Stimulated activated CD8-positive, alpha-beta memory T cell treated with anti-CD3 and anti-CD28 coated beads, Interleukin-12 subunit alpha, Interleukin-12 subunit beta, amount 100 ng/mL, for 1 hour (primary cell): ENCODE results near the gene MYO7A.
"Not testable (repeated sequence)": the region's sequence is repeated elsewhere in the genome, so short reads cannot be mapped to it uniquely, and the experiment has no call there.

Source experiments
- DNase-seq: peaks from one replicate; pipeline ENCODE4 v3.0.0-alpha.2; 2020; ENCODE audit warnings: low read depth

MYO7A gene

GRCh38 chr11:77093056-77093891 lies 34.8 kb upstream of the MYO7A start:
- no peak for DNase-seq

GRCh38 chr11:77093987-77094840 lies 33.8 kb upstream of the MYO7A start:
- no peak for DNase-seq

- no peak for DNase-seq
These were observed 33.1 kb upstream of the MYO7A start for GRCh38 chr11:77094841-77095365.

- no peak for DNase-seq
These were observed 32.2 kb upstream of the MYO7A start for GRCh38 chr11:77095551-77096490.

GRCh38 chr11:77096591-77097019 lies 31.4 kb upstream of the MYO7A start:
- no peak for DNase-seq

GRCh38 chr11:77097180-77097579 lies 30.9 kb upstream of the MYO7A start:
- DNase-seq, result not testable (repeated sequence)

GRCh38 chr11:77100166-77101042 lies 27.6 kb upstream of the MYO7A start:
- DNase-seq, result no peak

GRCh38 chr11:77101043-77101537 lies 27.0 kb upstream of the MYO7A start:
- DNase-seq, result no peak

GRCh38 chr11:77102246-77103210 lies 25.5 kb upstream of the MYO7A start, which contains the start of gene OMP:
TSS of gene OMP (plus strand) at chr11:77102840. CDS start at chr11:77102840, 0 bp downstream.
- no peak for DNase-seq

GRCh38 chr11:77103319-77103718 lies 24.7 kb upstream of the MYO7A start:
- no peak for DNase-seq

GRCh38 chr11:77104727-77105126 lies 23.3 kb upstream of the MYO7A start:
- no peak for DNase-seq

GRCh38 chr11:77106321-77106720 lies 21.7 kb upstream of the MYO7A start:
- no peak for DNase-seq

- DNase-seq, result no peak
These were observed 21.3 kb upstream of the MYO7A start for GRCh38 chr11:77106759-77107158.

GRCh38 chr11:77107950-77108349 lies 20.1 kb upstream of the MYO7A start:
- no peak for DNase-seq

GRCh38 chr11:77108436-77108835 lies 19.6 kb upstream of the MYO7A start:
- no peak for DNase-seq

GRCh38 chr11:77109236-77110019 lies 18.6 kb upstream of the MYO7A start:
- DNase-seq, result no peak

GRCh38 chr11:77110836-77111235 lies 17.2 kb upstream of the MYO7A start:
- DNase-seq, result no peak

- no peak for DNase-seq
These were observed 16.8 kb upstream of the MYO7A start for GRCh38 chr11:77111277-77111676.
